Right kidney (tissue), 1 donor: Measurements from ENCODE around the gene CDK5RAP3.
A peak's percentile ranks its signal among the peaks of the same experiment; 100 is the strongest.
"Not testable (repeated sequence)": the region's sequence is repeated elsewhere in the genome, so short reads cannot be mapped to it uniquely, and the experiment has no call there.

ENCODE experiments used
- DNase-seq: peaks from one replicate; pipeline ENCODE4 v3.0.0-alpha.2; 2016

Gene CDK5RAP3

DNA sequence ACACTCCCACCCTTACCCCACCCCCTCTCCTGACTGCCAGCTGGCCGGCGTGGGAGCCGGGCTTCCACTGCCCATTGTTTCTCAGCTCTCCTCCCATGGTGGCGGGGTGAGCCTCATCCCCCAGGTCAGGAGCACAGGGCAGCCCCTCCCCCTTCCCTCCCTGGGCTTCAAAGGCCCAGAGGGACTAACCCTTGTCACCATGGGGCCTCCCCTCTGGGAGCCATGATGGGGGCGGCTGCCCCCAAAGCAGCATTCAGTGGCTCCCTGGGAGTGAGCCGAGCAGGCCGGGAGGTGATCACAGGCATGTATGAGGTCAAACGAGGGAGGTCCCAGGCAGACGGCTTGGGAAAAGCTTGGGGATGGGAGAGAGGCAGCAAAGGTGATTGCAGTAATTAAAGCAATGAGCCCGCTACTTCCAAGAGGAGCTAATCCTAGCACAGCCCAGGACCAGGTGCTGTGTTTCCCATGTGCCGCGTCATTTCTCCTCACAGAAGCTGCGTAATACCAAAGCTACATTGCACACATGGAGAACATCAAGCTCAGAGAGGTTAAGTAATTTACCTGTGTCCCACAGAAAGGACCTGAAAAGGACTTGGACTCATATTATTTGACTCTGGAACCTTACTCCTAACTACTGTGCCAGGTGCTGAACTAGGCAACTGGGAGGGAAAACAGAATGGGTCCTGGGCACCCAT, 24.5 kb downstream of the CDK5RAP3 start:
- DNase-seq, result peak; percentile 51

DNA sequence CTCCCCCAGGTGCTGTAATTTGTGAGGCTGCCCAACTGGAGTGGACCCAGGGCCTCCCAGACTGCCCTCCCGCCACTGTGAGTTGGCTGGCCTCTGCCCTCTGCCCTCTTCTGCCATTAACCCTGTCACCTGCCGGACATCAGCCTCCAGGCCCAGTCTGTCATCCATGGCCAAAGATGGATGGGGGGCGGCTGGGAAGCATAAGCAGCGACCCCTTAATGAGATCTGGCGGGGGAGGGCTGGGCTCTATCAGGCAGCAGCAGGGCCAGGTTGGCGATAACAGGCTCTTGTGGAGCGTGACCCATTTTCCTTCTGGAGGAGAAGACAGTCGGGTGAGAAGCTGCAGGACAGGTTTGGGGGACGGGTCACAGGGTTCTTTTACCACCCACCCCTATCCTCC, 25.3 kb downstream of the CDK5RAP3 start:
- DNase-seq, result peak; percentile 35

DNA sequence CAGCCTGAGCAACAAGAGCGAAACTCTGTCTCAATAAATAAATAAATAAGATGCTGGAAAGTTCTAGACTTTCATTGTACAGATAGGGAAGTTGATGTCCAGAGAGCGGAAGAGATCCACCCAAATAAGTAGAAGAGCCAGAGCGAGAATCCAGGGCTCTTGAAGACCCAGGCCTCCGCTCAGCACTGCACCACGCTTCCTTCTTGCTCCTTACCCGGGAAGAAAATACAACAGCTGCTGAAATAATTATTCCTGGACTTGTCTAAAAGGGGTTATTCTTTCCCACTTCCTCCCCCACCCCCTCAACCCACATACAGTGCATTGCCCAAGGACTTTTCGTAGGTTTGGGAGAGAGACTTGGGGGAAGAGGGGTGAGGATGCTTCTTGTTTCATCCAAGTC, 26.7 kb downstream of the CDK5RAP3 start:
- no peak for DNase-seq

DNA sequence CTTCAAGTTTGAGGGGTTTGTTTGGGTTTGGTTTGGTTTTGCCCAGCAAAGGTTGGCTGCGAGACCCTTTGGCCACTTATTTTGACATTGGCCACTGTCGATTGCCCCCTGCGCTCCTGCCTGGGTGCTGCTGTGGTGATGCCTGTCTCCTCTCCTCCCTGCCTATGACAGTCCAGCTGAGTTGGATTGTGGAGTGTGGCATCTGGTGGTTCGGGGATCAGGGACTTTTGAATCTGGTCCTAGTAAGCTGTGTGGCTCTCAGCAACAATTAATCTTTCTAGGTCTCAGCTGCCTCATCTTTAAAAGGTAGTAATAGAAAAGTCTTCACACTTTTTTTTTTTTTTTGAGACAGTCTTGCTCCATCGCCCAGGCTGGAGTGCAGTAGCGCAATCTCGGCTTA, 27.1 kb downstream of the CDK5RAP3 start:
- no peak for DNase-seq

DNA sequence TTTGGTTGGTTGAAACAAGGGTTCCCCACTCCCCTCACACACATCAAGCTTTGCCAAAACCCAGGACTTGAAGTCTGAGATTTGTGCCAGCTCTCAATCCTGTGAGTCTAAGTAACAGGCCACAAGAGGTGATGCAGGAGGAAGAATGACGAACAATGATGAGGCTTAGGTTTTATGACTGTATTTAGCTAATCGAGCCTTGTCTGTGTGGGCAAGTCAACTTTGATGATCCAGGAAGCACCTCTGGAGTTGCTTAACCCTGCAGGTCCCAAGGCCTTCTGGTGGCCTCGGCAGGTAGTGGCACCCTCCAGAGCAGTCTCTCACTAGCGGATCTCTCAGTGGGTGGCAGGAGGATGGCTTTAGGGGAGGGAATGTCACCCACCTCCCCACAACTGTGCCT, 28.7 kb downstream of the CDK5RAP3 start:
- DNase-seq, result no peak

DNA sequence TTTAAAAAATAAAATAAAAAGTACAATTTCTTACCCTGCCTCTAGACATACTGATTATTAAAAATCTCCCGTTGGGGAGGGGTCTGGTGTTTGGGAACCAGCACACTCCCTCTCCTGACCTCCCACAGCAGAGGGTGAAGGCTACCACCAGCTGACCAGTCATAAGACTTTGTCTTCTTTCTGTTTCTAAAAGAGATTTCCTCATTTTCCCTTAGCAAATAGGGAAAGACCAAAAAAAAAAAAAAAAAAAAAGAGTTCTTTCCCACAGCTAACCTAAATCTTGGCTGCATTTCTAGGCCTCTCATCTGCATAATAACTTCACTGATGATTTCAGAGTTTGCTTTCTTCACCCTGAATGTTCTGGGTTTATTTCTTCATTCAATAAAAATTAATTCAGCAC, 30.3 kb downstream of the CDK5RAP3 start:
- DNase-seq, result no peak

DNA sequence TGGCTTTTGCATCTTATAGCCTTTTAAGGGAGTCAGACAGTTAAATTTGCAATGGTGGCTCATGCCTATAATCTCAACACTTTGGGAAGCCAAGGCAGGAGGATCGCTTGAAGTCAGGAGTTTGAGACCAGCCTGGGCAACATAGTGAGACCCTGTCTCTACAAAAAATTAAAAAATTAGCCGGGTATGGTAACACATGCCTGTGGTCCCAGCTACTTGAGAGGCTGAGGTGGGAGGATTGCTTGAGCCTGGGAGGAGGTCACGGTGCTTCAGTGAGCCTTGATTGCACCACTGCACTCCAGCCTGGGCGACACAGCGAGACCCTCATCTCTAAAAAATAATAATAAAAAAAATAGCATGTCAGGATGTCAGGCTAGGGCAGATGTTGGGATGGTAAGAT, 30.7 kb downstream of the CDK5RAP3 start:
- DNase-seq, result not testable (repeated sequence)

DNA sequence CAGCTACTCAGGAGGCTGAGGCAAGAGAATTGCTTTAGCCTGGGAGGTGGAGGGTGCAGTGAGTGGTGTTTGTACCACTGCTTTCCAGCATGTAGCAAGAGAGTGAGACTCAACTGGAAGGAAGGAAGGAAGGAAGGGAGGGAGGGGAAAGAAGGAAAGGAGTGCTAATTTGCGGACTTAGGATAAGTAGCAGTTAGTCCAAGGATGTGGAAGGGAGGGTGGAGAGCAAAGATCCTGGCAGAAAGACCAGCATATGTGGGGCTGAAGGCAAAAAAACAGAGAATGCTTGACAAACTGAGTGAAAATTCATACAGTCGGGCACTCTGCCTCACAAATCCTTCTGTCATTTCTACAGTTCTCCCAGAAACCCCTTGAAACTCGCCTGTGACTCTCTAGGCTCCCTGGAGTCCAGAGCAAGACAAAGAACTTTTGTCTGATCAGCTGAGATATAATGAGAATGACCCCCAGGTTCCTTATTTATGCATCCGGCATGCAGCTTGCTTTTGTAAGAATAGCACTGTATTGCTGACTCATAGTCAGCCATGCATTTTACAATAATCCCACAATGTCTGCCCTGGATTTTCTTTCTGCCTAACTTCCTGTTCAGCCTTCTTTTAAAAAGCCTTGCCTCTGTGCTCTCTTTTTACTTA, 31.5 kb downstream of the CDK5RAP3 start:
- DNase-seq, result peak; percentile 37

DNA sequence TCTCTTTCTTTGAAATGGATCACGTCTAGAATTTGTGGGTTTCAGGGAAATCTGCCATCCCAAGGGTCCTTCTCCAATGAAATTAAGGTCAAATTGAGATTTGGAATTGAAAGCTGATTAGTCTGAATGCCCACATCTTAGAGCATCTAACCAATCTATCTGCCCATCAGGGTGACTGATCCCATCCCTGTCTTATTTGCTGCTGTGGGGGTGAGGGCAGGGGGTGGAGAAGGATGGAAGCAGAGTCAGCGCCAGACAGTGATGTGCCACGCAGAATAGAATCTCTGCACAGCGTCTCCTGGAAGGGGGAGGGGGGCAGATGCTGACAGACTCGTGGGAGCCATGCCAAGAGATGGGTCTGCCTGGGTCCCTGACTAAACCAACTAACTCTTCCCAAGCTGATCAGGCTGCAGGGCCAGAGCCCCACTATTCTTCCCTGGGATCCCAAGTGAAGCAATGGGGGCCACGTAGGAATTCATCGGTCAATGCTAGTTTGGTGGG, 32.1 kb downstream of the CDK5RAP3 start:
- DNase-seq, result no peak

DNA sequence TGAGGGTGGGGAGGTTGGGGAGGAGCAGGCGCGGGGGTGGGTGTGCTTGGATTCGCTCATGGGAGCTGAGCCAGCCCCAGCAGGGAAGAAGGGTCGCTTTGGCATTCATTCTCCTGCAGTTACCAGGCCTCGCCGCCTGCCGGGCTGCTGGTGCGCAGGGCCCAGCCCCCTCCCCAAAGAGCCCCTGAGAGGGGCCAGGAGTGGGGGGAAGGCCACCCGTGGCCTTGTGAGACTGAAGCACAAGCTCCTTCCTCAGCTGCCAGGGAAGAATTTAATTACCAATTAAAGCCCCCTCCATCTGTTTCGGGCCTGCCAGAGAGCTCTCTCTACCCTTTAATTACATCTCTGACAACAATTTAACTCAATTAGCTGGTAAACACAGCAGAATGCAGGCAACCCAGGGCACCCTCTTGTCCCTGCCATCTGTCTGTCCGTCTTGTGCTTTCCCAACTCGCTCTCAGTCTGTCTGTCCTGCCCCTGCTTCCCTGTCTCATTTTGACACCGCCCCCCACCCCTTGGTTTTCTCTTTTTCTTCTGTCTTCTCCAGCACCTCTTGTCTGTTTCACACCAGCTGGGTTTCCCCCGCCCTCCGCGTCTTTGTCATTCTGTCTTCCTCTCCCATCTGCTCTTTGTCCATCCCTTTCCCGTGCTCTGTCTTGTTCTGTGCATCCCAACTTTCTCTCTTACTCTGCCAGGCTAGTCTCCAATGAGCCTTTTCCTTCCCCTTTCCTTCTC, 32.7 kb downstream of the CDK5RAP3 start:
- DNase-seq, result peak; percentile 38

DNA sequence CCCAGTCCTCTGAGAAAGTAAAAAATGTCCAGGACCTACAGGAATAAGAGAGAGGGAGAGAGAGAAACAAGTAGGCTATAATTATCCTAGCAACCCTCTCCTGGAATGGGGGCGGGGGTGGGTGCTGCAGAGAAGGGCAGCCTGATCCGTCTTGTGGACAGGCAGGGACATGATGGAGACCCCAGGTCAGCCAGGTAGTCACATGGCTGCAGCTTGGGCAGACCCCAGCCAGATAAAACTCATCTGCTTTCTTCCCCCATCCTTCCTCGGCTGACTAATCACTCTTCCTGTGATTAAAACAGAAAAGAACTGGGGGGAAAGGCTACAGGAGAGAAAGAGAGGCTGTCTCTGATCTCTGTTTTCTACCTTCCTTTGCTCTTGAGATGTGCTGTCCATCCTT, 34.1 kb downstream of the CDK5RAP3 start:
- DNase-seq, result no peak

DNA sequence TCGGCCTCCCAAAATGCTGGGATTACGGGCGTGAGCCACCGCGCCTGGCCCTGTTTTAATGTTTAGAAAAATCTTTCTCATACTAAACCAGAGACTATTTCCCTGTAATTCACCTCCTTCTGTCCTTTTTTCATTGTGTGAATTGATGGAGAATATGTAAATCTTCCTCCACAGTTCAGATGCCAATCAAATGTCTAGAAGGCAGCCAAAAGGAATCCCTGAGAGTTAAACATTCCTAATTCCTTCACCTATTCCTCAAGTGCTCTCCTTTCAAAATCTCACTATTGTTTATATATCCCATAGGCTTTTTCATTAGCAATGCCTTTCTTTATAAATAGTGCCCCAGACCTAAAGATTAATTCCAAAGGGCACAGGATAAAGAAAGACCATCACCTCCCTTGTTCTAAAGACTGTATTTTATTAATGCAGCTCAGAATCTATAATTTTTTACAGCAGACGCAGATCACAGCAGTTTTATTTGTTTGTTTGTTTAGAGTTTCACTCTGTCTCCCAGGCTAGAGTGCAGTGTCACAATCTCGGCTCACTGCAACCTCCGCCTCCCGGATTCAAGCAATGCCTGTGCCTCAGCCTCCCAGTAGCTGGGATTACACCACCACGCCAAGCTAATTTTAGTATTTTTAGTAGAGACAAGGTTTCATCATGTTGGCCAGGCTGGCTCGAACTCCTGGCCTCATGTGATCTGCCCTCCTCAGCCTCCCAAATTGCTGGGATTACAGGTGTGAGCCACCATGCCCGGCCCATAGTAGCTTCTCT, 36.2 kb downstream of the CDK5RAP3 start:
- no peak for DNase-seq

DNA sequence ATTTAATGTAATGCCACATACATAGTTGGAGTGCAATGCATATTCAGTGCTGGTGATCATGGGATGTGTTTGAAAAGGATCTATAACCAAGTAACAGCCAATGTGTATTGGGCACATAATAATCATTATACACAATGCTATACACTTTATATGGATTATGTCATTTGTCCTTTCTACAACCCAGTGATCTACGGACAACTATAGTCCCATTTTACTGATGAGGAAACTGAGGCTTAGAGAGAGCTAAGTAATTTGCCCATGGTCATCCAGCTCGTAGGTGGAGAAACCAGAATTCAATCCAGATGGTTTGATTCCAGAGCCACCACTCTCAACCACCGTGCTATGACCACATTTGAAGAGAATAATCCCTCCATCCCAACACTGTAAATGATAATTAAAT, 39.3 kb downstream of the CDK5RAP3 start:
- no peak for DNase-seq

DNA sequence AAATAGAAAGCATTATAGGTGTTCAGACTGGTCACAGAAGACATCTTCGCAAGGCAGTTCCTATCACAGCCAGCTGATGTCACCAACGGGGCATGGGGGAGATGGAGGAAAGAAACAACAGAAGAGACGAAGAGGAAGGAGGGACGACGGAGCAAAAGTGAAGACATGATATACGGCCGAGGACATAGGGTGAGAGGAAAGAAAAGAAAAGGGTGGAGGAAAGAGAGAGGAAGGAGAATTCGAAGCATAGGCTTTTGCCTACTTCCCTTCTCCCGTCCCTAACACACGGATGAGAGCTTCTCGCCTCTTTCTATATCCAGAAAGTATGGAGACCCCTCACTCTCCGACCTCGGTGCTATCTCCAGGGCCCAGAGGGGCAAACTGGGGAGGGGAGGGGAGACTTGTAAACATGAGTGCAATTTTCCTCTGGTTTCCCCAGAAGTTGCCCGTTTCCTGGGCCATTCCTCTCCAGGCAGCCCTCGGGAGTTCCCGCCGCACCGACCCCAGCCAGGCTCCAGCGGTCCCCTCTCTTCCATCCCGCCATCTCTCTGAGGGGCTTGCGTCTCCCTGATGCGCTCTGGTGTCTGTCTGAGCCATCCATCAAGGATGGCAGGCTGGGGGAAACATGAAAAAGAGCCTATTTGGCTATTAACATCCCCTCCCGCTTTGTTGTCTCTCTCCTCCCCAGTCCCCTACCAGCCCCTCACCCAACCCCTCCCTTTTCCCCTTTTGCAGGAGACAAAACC, 40.7 kb downstream of the CDK5RAP3 start:
- peak; percentile 57 for DNase-seq

DNA sequence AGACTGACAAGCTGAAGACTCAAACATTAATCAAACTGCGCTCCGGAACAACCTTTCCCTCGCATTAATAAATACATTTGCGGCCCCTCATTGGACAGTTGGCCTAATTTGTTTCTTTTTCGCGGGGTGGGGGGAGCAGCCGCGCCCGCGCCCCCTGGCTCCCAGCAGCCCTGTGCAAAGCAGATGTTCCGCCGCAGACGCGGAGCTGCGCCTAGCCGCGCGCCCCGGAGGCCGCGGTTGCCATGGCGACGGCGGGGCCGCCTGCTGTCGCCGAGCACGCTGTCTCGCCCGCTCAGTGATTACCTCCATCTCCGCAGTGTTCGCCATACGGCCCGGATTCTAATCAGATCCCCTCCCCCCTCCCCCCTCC, 41.2 kb downstream of the CDK5RAP3 start:
- peak; percentile 67 for DNase-seq

DNA sequence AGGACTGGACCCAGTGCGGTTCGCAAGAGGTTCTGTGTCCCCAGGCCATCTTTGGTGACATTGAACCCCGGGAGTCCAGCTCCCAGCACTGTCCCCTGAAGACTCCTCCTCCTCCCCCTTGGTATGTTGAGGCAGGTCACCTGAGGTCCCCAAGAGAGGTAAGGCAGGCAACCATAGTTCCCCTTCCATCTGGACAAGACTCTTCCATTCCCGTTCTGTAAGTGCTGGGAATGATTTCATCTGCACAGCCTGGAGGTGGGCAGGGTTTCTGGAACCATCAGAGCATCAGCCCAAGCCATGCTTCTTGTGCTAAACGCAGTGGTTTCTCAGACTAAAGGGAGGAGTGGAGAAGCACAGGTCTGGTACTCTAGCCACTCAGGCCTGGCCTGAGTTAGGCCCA, 41.7 kb downstream of the CDK5RAP3 start:
- peak; percentile 30 for DNase-seq

DNA sequence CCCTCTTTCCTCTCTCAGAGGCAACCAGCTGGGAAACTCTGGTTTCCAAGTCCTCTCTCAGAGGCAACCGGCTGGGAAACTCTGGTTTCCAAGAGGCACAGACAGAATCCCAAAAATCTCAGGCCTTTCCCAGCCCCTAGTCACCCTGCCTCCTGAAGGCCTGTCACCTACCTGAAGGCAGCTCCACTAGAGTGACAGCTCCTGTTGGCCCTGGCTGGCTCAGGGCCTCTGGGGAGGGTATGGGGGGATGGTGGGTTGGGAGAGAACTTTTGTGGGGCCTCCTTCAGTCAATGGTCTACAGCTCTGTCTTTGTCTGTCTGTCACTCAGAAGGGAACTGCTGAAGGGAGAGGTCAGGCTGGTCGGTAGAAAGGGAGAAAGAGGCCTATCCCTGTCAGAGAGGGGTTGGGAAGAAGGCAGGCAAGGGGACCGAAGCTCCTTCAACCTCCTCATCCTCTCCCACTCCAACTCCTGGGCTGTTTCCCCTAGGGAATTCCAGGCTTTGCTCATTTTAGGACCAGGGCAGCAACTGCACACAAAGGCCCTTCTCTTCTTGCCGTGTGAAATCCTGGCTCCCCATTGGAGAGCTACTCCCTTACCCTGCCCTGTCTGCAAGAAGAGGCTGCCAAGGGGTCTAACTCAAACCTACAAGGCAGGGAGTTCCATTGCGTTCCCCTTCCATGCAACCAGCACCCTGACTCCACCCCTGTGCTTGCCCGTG, 43.1 kb downstream of the CDK5RAP3 start:
- no peak for DNase-seq

DNA sequence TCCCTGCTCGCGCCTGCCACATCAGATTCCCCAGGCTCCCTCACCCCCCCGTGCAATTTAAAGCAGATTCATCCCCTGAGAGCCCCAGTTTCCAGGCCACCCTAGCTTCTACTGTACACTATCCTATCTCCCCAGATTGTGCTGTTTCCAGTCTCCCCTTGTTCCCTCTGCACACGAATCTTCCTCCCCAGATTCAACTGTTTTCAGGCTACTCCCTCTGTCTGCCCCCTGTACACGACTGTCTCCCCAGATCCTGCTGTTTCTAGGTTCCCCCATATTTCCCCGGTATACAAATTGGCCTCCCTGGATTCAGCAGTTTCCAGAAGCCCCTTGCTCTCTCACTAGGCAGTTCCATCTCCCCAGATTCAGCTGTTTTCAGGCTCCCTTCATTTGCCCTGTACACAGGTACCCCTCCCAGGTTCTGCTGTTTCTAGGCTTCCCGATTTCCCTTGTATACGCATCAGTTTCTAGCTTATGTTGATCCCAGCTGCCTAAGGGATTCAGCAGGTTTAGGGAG, 43.7 kb downstream of the CDK5RAP3 start:
- DNase-seq, result no peak

DNA sequence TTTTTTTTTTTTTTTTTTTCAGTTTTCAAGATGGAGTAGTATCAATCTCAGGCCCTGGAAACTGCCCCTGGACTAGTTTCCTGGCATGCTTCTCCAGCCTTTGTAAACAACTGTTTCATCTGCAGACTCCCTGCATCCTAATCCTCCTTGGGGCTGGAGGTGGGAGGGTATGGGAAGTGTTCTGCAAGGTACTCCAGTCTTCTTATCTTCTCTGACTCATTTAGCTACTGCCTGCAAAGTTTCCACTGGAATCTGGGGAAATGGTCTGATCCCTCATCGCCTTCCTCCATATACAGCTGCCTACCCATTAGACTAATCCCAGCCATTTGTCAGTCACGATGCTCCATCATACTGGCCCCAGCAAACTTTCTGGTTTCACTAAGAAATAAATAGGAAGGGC, 45.2 kb downstream of the CDK5RAP3 start:
- DNase-seq, result no peak

DNA sequence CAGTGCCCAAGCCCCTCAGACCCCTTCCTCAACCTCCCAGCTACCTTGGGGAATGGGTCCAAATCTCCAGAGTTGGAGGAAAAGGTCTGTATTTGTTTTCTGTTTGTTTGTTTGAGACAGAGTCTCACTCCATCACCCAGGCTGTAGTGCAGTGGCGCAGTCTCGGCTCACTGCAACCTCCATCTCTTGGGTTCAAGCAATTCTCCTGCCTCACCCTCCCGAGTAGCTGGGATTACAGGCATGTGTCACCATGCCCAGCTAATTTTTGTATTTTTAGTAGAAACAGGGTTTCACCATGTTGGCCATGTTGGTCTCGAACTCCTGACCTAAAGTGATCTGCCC, 46.9 kb downstream of the CDK5RAP3 start:
- DNase-seq, result not testable (repeated sequence)

DNA sequence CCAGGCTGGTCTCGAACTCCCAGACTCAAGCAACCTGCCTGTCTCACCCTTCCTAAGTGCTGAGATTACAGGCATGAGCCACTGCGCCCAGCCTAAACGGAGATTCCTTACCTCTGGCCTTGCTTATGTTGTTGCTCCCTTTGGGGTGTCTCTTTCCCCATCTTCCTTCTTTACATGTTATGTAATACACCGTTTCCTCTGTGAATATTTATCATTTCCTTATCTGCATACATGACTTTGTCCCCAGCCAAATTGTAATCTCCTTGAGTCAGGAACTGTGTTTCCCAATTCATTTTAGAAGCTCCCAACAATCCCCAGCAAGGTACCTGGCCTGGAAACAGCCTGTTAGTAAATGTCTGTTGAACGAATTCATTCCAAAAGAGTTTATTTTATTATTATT, 51.0 kb downstream of the CDK5RAP3 start:
- DNase-seq, result no peak
